ENCODE results near the gene LRP8.

The LRP8 gene

GRCh38 chr1:53359225-53359933 lies 31.5 kb upstream of the LRP8 start:
- DNase-seq (ENCODE audit: low read depth), result no peak

GRCh38 chr1:53356637-53357036 lies 28.8 kb upstream of the LRP8 start:
- no peak for DNase-seq (ENCODE audit: low read depth)

- DNase-seq (ENCODE audit: low read depth), result no peak
Observed at GRCh38 chr1:53354119-53354518, 26.2 kb upstream of the LRP8 start.

GRCh38 chr1:53352561-53352960 lies 24.7 kb upstream of the LRP8 start:
- no peak for DNase-seq (ENCODE audit: low read depth)

GRCh38 chr1:53350853-53351767 lies 23.2 kb upstream of the LRP8 start:
- DNase-seq (ENCODE audit: low read depth), result no peak

GRCh38 chr1:53349968-53350852 lies 22.3 kb upstream of the LRP8 start:
- DNase-seq (ENCODE audit: low read depth), result no peak

GRCh38 chr1:53349369-53349835 lies 21.5 kb upstream of the LRP8 start:
- DNase-seq (ENCODE audit: low read depth), result no peak

GRCh38 chr1:53348486-53349368 lies 20.9 kb upstream of the LRP8 start:
- DNase-seq (ENCODE audit: low read depth), result no peak

DNA sequence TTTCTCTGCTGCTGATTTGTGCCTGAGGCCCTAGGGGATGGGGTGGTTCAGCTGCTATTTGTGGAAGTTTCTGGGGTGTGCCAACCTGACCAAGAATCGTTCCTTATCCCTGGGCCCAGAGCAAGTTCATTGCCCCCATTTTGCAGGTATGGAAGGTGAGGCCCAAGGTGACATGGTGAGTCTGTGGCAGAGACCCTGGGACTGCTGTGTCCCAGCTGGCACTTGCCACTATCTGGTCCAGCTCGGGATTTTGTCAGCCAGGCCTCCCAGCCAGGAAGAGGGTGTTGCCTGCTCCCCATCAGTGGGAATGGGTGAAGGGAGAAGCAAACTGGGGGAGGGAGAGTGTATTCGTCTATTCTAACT lies 18.9 kb upstream of the LRP8 start:
- no peak for DNase-seq (ENCODE audit: low read depth)

DNA sequence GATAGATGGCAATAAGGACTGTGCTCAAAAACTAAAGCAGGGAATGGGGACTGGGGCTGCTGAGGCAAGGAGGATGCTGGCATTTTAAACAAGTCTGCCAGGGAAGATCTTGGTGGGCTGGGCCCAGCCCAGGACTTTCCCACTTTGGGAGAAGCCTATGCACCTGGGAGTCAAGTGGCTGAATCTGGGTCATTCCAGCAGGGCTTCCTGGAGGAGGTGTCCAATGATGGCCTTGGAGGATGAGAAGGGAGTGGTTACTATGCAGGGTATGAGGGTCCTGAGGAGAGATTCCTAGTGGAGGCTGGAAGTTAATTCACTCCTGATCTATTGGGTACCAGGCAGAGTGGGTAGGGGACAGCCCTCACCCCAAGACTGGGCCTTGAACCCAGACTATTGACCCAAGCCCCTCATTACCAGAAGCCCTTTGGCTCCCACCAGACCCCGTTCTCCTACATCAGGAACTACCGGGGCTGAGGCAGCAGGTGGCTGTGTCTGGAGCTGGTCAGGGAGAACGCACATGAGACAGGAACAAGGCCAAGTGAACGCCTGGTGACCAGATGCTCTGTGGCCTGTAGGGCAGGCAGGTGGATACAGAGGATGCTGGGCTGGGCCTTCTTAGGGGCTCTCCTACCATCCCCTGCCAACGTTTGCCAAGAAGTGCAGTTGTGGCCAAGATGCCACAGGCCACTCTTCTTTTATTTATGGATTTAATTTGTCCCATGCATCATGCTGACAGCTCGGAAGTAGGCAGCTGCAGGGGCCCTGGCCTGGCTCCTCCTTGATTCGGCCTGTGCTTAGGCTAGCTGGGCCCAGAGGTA lies 18.3 kb upstream of the LRP8 start:
- DNase-seq (ENCODE audit: low read depth), result no peak

GRCh38 chr1:53344921-53345838 lies 17.3 kb upstream of the LRP8 start:
- no peak for DNase-seq (ENCODE audit: low read depth)

GRCh38 chr1:53343831-53344668 lies 16.2 kb upstream of the LRP8 start:
- no peak for DNase-seq (ENCODE audit: low read depth)

GRCh38 chr1:53342735-53343470 lies 15.0 kb upstream of the LRP8 start:
- DNase-seq (ENCODE audit: low read depth), result no peak

GRCh38 chr1:53341961-53342707 lies 14.3 kb upstream of the LRP8 start:
- no peak for DNase-seq (ENCODE audit: low read depth)

GRCh38 chr1:53341521-53341895 lies 13.6 kb upstream of the LRP8 start:
- DNase-seq (ENCODE audit: low read depth), result no peak

GRCh38 chr1:53340660-53341520 lies 13.0 kb upstream of the LRP8 start:
- no peak for DNase-seq (ENCODE audit: low read depth)

Data from stimulated activated CD8-positive, alpha-beta memory T cell treated with anti-CD3 and anti-CD28 coated beads, Interleukin-4, amount 100 ng/mL, for 24 hours (primary cell).